HG03521 (cell line): ENCODE results near the gene NUS1.
"Not testable (repeated sequence)": the region's sequence is repeated elsewhere in the genome, so short reads cannot be mapped to it uniquely, and the experiment has no call there.

Source experiments
- ATAC-seq: cut with Tn5 transposase; IDR thresholded peaks from one replicate; pipeline ENCODE4 v1.9.1; 2021; ENCODE audit warnings: mild to moderate bottlenecking, moderate library complexity; ENCODE audit not compliant: unreplicated experiment

NUS1 gene

GRCh38 chr6:117674991-117675657 lies at the start of gene NUS1:
NUS1 (plus strand) TSS chr6:117675469; CDS start chr6:117675671, 202 bp downstream.
- ATAC-seq: peak; percentile 98

- no peak for ATAC-seq
Measured at GRCh38 chr6:117627533-117627932, 47.7 kb upstream of the NUS1 start.

- no peak for ATAC-seq
Measured at GRCh38 chr6:117629119-117629660, 46.1 kb upstream of the NUS1 start.

- ATAC-seq: no peak
Measured at GRCh38 chr6:117637770-117638169, 37.5 kb upstream of the NUS1 start.

GRCh38 chr6:117642976-117643375 lies 32.3 kb upstream of the NUS1 start:
- no peak for ATAC-seq

- not testable (repeated sequence) for ATAC-seq
Measured at GRCh38 chr6:117651984-117652383, 23.3 kb upstream of the NUS1 start.

- no peak for ATAC-seq
Measured at GRCh38 chr6:117653949-117654348, 21.3 kb upstream of the NUS1 start.

- no peak for ATAC-seq
Measured at GRCh38 chr6:117655380-117655779, 19.9 kb upstream of the NUS1 start.

- no peak for ATAC-seq
Measured at GRCh38 chr6:117666881-117667280, 8.4 kb upstream of the NUS1 start.

GRCh38 chr6:117668736-117669135 lies 6.5 kb upstream of the NUS1 start:
- ATAC-seq: no peak

GRCh38 chr6:117674503-117674902 lies 766 bp upstream of the NUS1 start:
- ATAC-seq: no peak

- peak; percentile 32 for ATAC-seq
Measured at GRCh38 chr6:117675658-117676301, 511 bp downstream of the NUS1 start.

GRCh38 chr6:117676577-117677218 lies 1.4 kb downstream of the NUS1 start:
- ATAC-seq: no peak

- no peak for ATAC-seq
Measured at GRCh38 chr6:117677553-117678141, 2.4 kb downstream of the NUS1 start.

GRCh38 chr6:117681162-117681741 lies 6.0 kb downstream of the NUS1 start:
- no peak for ATAC-seq

- no peak for ATAC-seq
Measured at GRCh38 chr6:117684749-117685148, 9.5 kb downstream of the NUS1 start.

GRCh38 chr6:117685359-117685758 lies 10.1 kb downstream of the NUS1 start:
- no peak for ATAC-seq

GRCh38 chr6:117687021-117687648 lies 11.9 kb downstream of the NUS1 start:
- no peak for ATAC-seq

- not testable (repeated sequence) for ATAC-seq
Measured at GRCh38 chr6:117689584-117689983, 14.3 kb downstream of the NUS1 start.

GRCh38 chr6:117706504-117706903 lies 31.2 kb downstream of the NUS1 start:
- ATAC-seq: no peak
